22Rv1 (cell line): ENCODE results near the gene PPIL3.

ENCODE experiments used
- ZFX ChIP-seq: fragments of 450-650 bp; IDR thresholded peaks from 2 replicates; pipeline ENCODE4 v1.6.1; 2017; ENCODE audit warnings: antibody characterized with exemption, borderline replicate concordance
- TF ChIP-seq, protein P1 (sequence below): fragments of 450-650 bp; IDR thresholded peaks from 2 replicates; pipeline ENCODE4 v1.5.1; 2017; ENCODE audit warnings: mild to moderate bottlenecking

DNA sequence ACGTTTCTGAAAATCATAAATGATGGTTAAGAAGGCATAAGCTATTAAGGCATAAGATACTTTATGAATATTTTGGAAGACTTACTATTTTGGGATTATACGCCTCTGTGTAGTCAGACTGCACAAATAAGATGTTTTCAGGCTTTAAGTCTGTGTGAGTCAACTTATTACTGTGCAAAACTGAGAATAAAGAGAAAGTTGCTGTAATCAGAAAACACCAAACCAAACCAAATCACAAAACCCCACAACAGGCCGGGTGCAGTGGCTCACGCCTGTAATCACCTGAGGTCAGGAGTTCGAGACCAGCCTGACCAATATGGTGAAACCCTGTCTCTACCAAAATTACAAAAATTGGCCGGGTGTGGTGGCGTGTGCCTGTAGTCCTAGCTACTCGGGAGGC lies 32.1 kb downstream of the PPIL3 start:
- TF ChIP-seq, protein P1, sequence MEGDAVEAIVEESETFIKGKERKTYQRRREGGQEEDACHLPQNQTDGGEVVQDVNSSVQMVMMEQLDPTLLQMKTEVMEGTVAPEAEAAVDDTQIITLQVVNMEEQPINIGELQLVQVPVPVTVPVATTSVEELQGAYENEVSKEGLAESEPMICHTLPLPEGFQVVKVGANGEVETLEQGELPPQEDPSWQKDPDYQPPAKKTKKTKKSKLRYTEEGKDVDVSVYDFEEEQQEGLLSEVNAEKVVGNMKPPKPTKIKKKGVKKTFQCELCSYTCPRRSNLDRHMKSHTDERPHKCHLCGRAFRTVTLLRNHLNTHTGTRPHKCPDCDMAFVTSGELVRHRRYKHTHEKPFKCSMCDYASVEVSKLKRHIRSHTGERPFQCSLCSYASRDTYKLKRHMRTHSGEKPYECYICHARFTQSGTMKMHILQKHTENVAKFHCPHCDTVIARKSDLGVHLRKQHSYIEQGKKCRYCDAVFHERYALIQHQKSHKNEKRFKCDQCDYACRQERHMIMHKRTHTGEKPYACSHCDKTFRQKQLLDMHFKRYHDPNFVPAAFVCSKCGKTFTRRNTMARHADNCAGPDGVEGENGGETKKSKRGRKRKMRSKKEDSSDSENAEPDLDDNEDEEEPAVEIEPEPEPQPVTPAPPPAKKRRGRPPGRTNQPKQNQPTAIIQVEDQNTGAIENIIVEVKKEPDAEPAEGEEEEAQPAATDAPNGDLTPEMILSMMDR = no peak
- no peak for TF ChIP-seq ZFX
